ENCODE data around the gene SORCS2.

Gene SORCS2

GRCh38 chr4:7303561-7303960, 111.2 kb downstream of the SORCS2 start:
- no peak overlapping the region for H3K4me3 ChIP-seq (ENCODE audit: low read depth, low read length)
- no peak for DNase-seq (ENCODE audit: low read depth)
- TF ChIP-seq MYC (IDR thresholded peaks at IDR 0.05; ENCODE audit: low read depth, low read length), result no peak
- no peak for TF ChIP-seq CTCF (IDR thresholded peaks at IDR 0.05; ENCODE audit: low read depth, low read length)
- no peak for TF ChIP-seq POLR2A (IDR thresholded peaks at IDR 0.05; ENCODE audit: extremely low read depth, insufficient read length)
- no peak for TF ChIP-seq MAX (IDR thresholded peaks at IDR 0.05; ENCODE audit: low read depth, low read length)

GRCh38 chr4:7304436-7304835, 112.1 kb downstream of the SORCS2 start:
- DNase-seq (ENCODE audit: low read depth), result no peak
- TF ChIP-seq CTCF (IDR thresholded peaks at IDR 0.05; ENCODE audit: low read depth, low read length) (no peak), POLR2A (IDR thresholded peaks at IDR 0.05; ENCODE audit: extremely low read depth, insufficient read length) (no peak), MAX (IDR thresholded peaks at IDR 0.05; ENCODE audit: low read depth, low read length) (no peak), MYC (IDR thresholded peaks at IDR 0.05; ENCODE audit: low read depth, low read length) (no peak)

GRCh38 chr4:7306021-7306965, 114.0 kb downstream of the SORCS2 start:
- TF ChIP-seq CTCF (IDR thresholded peaks at IDR 0.05; ENCODE audit: low read depth, low read length), result no peak
- TF ChIP-seq MAX (IDR thresholded peaks at IDR 0.05; ENCODE audit: low read depth, low read length), result no peak
- no peak for TF ChIP-seq MYC (IDR thresholded peaks at IDR 0.05; ENCODE audit: low read depth, low read length)
- TF ChIP-seq POLR2A (IDR thresholded peaks at IDR 0.05; ENCODE audit: extremely low read depth, insufficient read length), result no peak
- no peak overlapping the region for H3K4me3 ChIP-seq (ENCODE audit: low read depth, low read length)
- no peak for DNase-seq (ENCODE audit: low read depth)

More at GRCh38 chr4:7304436-7304835, 112.1 kb downstream of the SORCS2 start:
- no peak overlapping the region for H3K4me3 ChIP-seq (ENCODE audit: low read depth, low read length)

GRCh38 chr4:7306986-7307385, 114.6 kb downstream of the SORCS2 start:
- TF ChIP-seq MYC (IDR thresholded peaks at IDR 0.05; ENCODE audit: low read depth, low read length), result no peak
- TF ChIP-seq CTCF (IDR thresholded peaks at IDR 0.05; ENCODE audit: low read depth, low read length), result no peak
- no peak for TF ChIP-seq POLR2A (IDR thresholded peaks at IDR 0.05; ENCODE audit: extremely low read depth, insufficient read length)
- no peak for TF ChIP-seq MAX (IDR thresholded peaks at IDR 0.05; ENCODE audit: low read depth, low read length)
- no peak for DNase-seq (ENCODE audit: low read depth)

GRCh38 chr4:7307394-7308099, 115.2 kb downstream of the SORCS2 start:
- DNase-seq (ENCODE audit: low read depth), result no peak
- TF ChIP-seq MYC (IDR thresholded peaks at IDR 0.05; ENCODE audit: low read depth, low read length) (no peak), MAX (IDR thresholded peaks at IDR 0.05; ENCODE audit: low read depth, low read length) (no peak), CTCF (IDR thresholded peaks at IDR 0.05; ENCODE audit: low read depth, low read length) (no peak), POLR2A (IDR thresholded peaks at IDR 0.05; ENCODE audit: extremely low read depth, insufficient read length) (no peak)
- H3K4me3 ChIP-seq (ENCODE audit: low read depth, low read length), result no peak overlapping the region

More at GRCh38 chr4:7306986-7307385, 114.6 kb downstream of the SORCS2 start:
- no peak overlapping the region for H3K4me3 ChIP-seq (ENCODE audit: low read depth, low read length)
